Neuronal stem cell (in vitro differentiated cells): ENCODE data around the gene MBOAT1.

Experiments used
- DNase-seq: peaks from one replicate; pipeline ENCODE4 v3.0.0-alpha.2; 2013; ENCODE audit warnings: low spot score
- H2AFZ ChIP-seq: one replicate; pipeline ENCODE4 v1.6.1; 2013; ENCODE audit warnings: mild to moderate bottlenecking, low read length, inconsistent platforms
- H2AK5ac ChIP-seq: 2 replicates; pipeline ENCODE4 v1.6.1; 2013; ENCODE audit warnings: low read depth, mild to moderate bottlenecking, inconsistent platforms, low read length, moderate library complexity, mixed read lengths
- H2BK120ac ChIP-seq: 2 replicates; pipeline ENCODE4 v1.6.1; 2013; ENCODE audit warnings: low read depth, mild to moderate bottlenecking, inconsistent platforms, low read length, moderate library complexity, mixed read lengths
- H2BK12ac ChIP-seq: one replicate; pipeline ENCODE4 v1.6.1; 2013; ENCODE audit warnings: low read length, inconsistent platforms
- H2BK15ac ChIP-seq: 2 replicates; pipeline ENCODE4 v1.6.1; 2013; ENCODE audit warnings: mild to moderate bottlenecking, low read length, inconsistent platforms, mixed read lengths
- H2BK5ac ChIP-seq: one replicate; pipeline ENCODE4 v1.6.1; 2013; ENCODE audit warnings: inconsistent platforms, mild to moderate bottlenecking, low read length, moderate library complexity
- H3K14ac ChIP-seq: one replicate; pipeline ENCODE4 v1.6.1; 2013; ENCODE audit warnings: low read length, inconsistent platforms
- H3K18ac ChIP-seq: 2 replicates; pipeline ENCODE4 v1.6.1; 2013; ENCODE audit warnings: low read length, inconsistent platforms
- H3K23ac ChIP-seq: 2 replicates; pipeline ENCODE4 v1.6.1; 2013; ENCODE audit warnings: low read depth, mild to moderate bottlenecking, mixed read lengths, low read length, inconsistent platforms; ENCODE audit not compliant: poor library complexity
- H3K27ac ChIP-seq: replicated peaks from 3 replicates; pipeline ENCODE4 v1.5.1; 2013; ENCODE audit warnings: low read length, inconsistent platforms
- H3K27me3 ChIP-seq, 3 experiments: 2 replicates each; pipeline ENCODE4 v1.6.1; 2013; ENCODE audit warnings: low read length in 3 of 3, mild to moderate bottlenecking in 2 of 3, inconsistent platforms in 1 of 3, low read depth in 1 of 3, mixed read lengths in 1 of 3, moderate library complexity in 1 of 3; ENCODE audit not compliant: control insufficient read depth in 3 of 3, insufficient read depth in 3 of 3
- H3K36me3 ChIP-seq, 2 donors: replicated peaks in 1 of 2; 2 replicates each; pipeline ENCODE4 v1.6.1; 2013; ENCODE audit warnings: low read length in 2 of 2; ENCODE audit not compliant: control insufficient read depth in 2 of 2, insufficient read depth in 2 of 2
- H3K4ac ChIP-seq: 2 replicates; pipeline ENCODE4 v1.6.1; 2013; ENCODE audit warnings: inconsistent platforms, mild to moderate bottlenecking, low read length, moderate library complexity
- H3K4me1 ChIP-seq, 2 donors: 1 replicate in 1 of 2; 2 replicates in 1 of 2; pipeline ENCODE4 v1.6.1; 2013; ENCODE audit warnings: low read length in 2 of 2, low read depth in 1 of 2; ENCODE audit not compliant: control insufficient read depth in 2 of 2, insufficient read depth in 1 of 2
- H3K4me2 ChIP-seq: one replicate; pipeline ENCODE4 v1.6.1; 2013; ENCODE audit warnings: mild to moderate bottlenecking, low read length, inconsistent platforms; ENCODE audit not compliant: insufficient read depth, poor library complexity, severe bottlenecking
- H3K4me3 ChIP-seq, 2 donors: 2 replicates each; pipeline ENCODE4 v1.5.1; 2013; ENCODE audit warnings: low read length in 2 of 2, mild to moderate bottlenecking in 2 of 2, inconsistent platforms in 1 of 2, moderate library complexity in 1 of 2
- H3K79me1 ChIP-seq: one replicate; pipeline ENCODE4 v1.6.1; 2013; ENCODE audit warnings: low read depth, mild to moderate bottlenecking, inconsistent platforms, low read length, moderate library complexity
- H3K9ac ChIP-seq: one replicate; pipeline ENCODE4 v1.6.1; 2013; ENCODE audit warnings: mild to moderate bottlenecking, low read depth, low read length, inconsistent platforms; ENCODE audit not compliant: poor library complexity
- H3K9me3 ChIP-seq, 2 donors: replicated peaks in 1 of 2; 2 replicates each; pipeline versions ENCODE3 to v1.6.1; 2013; ENCODE audit warnings: low read length in 2 of 2, mild to moderate bottlenecking in 2 of 2, inconsistent platforms in 1 of 2, low read depth in 1 of 2, mixed read lengths in 1 of 2, moderate library complexity in 1 of 2; ENCODE audit not compliant: control insufficient read depth in 2 of 2, insufficient read depth in 1 of 2
- H4K8ac ChIP-seq: one replicate; pipeline ENCODE4 v1.6.1; 2013; ENCODE audit warnings: low read depth, mild to moderate bottlenecking, inconsistent platforms, low read length, moderate library complexity
- H4K91ac ChIP-seq: one replicate; pipeline ENCODE4 v1.6.1; 2013; ENCODE audit warnings: low read length, low read depth, mild to moderate bottlenecking, inconsistent platforms; ENCODE audit not compliant: poor library complexity
- WGBS, 2 donors: extraction: QIAGEN DNeasy Blood & Tissue Kit; methylation state at CpG; one replicate each; pipeline ENCODE4 v1.1.7; 2013; ENCODE audit warnings: missing lambda C conversion rate in 2 of 2, mixed read lengths in 1 of 2; ENCODE audit not compliant: insufficient read length in 2 of 2, insufficient replicate concordance in 1 of 2; ENCODE audit errors: extremely low coverage in 2 of 2; 5-methylcytosine and 5-hydroxymethylcytosine counted together

Gene MBOAT1

GRCh38 chr6:20060252-20060651 lies 152.0 kb downstream of the MBOAT1 start:
- H2BK12ac ChIP-seq: no peak overlapping the region
- H3K23ac ChIP-seq: no peak overlapping the region
- no peak overlapping the region for H2AFZ ChIP-seq
- H3K18ac ChIP-seq: no peak overlapping the region
- DNase-seq: no peak
- H3K4me3 ChIP-seq: no peak overlapping the region
- H3K36me3 ChIP-seq: no peaks in the 10 kb centered on the region
- H4K8ac ChIP-seq: no peak overlapping the region
- H3K4me1 ChIP-seq: peaks cover 0 to 4% of the 10 kb centered on the region in 2 donors
- H2BK15ac ChIP-seq: no peak overlapping the region
- no peak overlapping the region for H2BK5ac ChIP-seq
- H3K4me2 ChIP-seq: no peak overlapping the region
- H3K79me1 ChIP-seq: no peaks in the 10 kb centered on the region
- no peaks in the 10 kb centered on the region for H3K9me3 ChIP-seq
- H3K27me3 ChIP-seq: no peaks in the 10 kb centered on the region
- no peak overlapping the region for H3K27ac ChIP-seq
- H4K91ac ChIP-seq: no peak overlapping the region
- no peak overlapping the region for H2AK5ac ChIP-seq
- no peak overlapping the region for H3K14ac ChIP-seq
- WGBS, 2 donors: no CpG with 5 or more reads among the region's 1 CpG
- H3K9ac ChIP-seq: no peak overlapping the region
- H2BK120ac ChIP-seq: no peak overlapping the region
- H3K4ac ChIP-seq: no peak overlapping the region

GRCh38 chr6:20058912-20059311 lies 153.4 kb downstream of the MBOAT1 start:
- H3K4me1 ChIP-seq: peaks cover 0 to 4% of the 10 kb centered on the region in 2 donors
- H3K4ac ChIP-seq: no peak overlapping the region
- no peak overlapping the region for H2AFZ ChIP-seq
- H2BK12ac ChIP-seq: no peak overlapping the region
- no peak overlapping the region for H4K8ac ChIP-seq
- no peaks in the 10 kb centered on the region for H3K79me1 ChIP-seq
- H3K27ac ChIP-seq: no peak overlapping the region
- no CpG with 5 or more reads among the region's 3 CpGs for WGBS, 2 donors
- H3K36me3 ChIP-seq: no peaks in the 10 kb centered on the region
- no peak overlapping the region for H3K4me2 ChIP-seq
- no peaks in the 10 kb centered on the region for H3K9me3 ChIP-seq
- H2BK5ac ChIP-seq: no peak overlapping the region
- no peak overlapping the region for H4K91ac ChIP-seq
- H3K27me3 ChIP-seq: no peaks in the 10 kb centered on the region
- H2AK5ac ChIP-seq: no peak overlapping the region
- no peak overlapping the region for H3K9ac ChIP-seq
- no peak overlapping the region for H2BK15ac ChIP-seq
- DNase-seq: no peak
- no peak overlapping the region for H3K18ac ChIP-seq
- no peak overlapping the region for H2BK120ac ChIP-seq
- H3K14ac ChIP-seq: no peak overlapping the region
- H3K4me3 ChIP-seq: no peak overlapping the region
- no peak overlapping the region for H3K23ac ChIP-seq

- Histone ChIP-seq H4K8ac (no peak overlapping the region), H3K4me2 (no peak overlapping the region), H3K18ac (no peak overlapping the region), H3K4me3 (no peak overlapping the region), H3K4me1 (peaks cover 0 to 4% of the 10 kb centered on the region in 2 donors), H3K9ac (no peak overlapping the region), H3K23ac (no peak overlapping the region), H3K9me3 (no peaks in the 10 kb centered on the region), H3K36me3 (no peaks in the 10 kb centered on the region), H3K4ac (no peak overlapping the region), H3K79me1 (no peaks in the 10 kb centered on the region), H2AK5ac (no peak overlapping the region), H2AFZ (no peak overlapping the region), H3K14ac (no peak overlapping the region), H2BK12ac (no peak overlapping the region), H4K91ac (no peak overlapping the region), H2BK120ac (no peak overlapping the region), H3K27ac (no peak overlapping the region), H2BK15ac (no peak overlapping the region), H2BK5ac (no peak overlapping the region), H3K27me3 (no peaks in the 10 kb centered on the region)
- no peak for DNase-seq
- no CpG with 5 or more reads among the region's 16 CpGs for WGBS, 2 donors
Measured at GRCh38 chr6:20058121-20058905, 154.0 kb downstream of the MBOAT1 start.

- no peaks in the 10 kb centered on the region for H3K27me3 ChIP-seq
- H4K91ac ChIP-seq: no peak overlapping the region
- H2BK15ac ChIP-seq: no peak overlapping the region
- no peak overlapping the region for H3K23ac ChIP-seq
- H3K18ac ChIP-seq: no peak overlapping the region
- no peaks in the 10 kb centered on the region for H3K9me3 ChIP-seq
- H3K4me3 ChIP-seq: no peak overlapping the region
- no peaks in the 10 kb centered on the region for H3K36me3 ChIP-seq
- H2BK120ac ChIP-seq: no peak overlapping the region
- DNase-seq: peak; percentile 48
- no peak overlapping the region for H3K4ac ChIP-seq
- H2BK5ac ChIP-seq: no peak overlapping the region
- no peak overlapping the region for H3K14ac ChIP-seq
- H2AK5ac ChIP-seq: no peak overlapping the region
- H3K4me2 ChIP-seq: no peak overlapping the region
- no peak overlapping the region for H4K8ac ChIP-seq
- no peaks in the 10 kb centered on the region for H3K79me1 ChIP-seq
- no peak overlapping the region for H3K27ac ChIP-seq
- H3K4me1 ChIP-seq: peaks cover 0 to 4% of the 10 kb centered on the region in 2 donors
- H2BK12ac ChIP-seq: no peak overlapping the region
- no peak overlapping the region for H3K9ac ChIP-seq
- WGBS, 2 donors: no CpG with 5 or more reads among the region's 4 CpGs
- peak overlapping the region; percentile 75 for H2AFZ ChIP-seq
Measured at GRCh38 chr6:20056350-20056992, 155.8 kb downstream of the MBOAT1 start.
